SKM-1 (cell line): ENCODE data around the gene HACE1.

Experiments used
- DNase-seq: peaks from one replicate; lab custom pipeline; 2025; ENCODE audit not compliant: unreplicated experiment; lab: John Stamatoyannopoulos, UW

Gene HACE1

GRCh38 chr6:104688283-104688969, 171.3 kb downstream of the HACE1 start:
- DNase-seq = no peak

GRCh38 chr6:104686550-104687175, 173.1 kb downstream of the HACE1 start:
- DNase-seq = no peak

GRCh38 chr6:104685871-104686549, 173.7 kb downstream of the HACE1 start:
- DNase-seq = no peak

- no peak for DNase-seq
These were observed 174.8 kb downstream of the HACE1 start for GRCh38 chr6:104684911-104685415.

GRCh38 chr6:104683809-104684208, 175.9 kb downstream of the HACE1 start:
- DNase-seq = no peak

GRCh38 chr6:104682722-104683643, 176.7 kb downstream of the HACE1 start:
- DNase-seq = peak; percentile 53

GRCh38 chr6:104680539-104680938, 179.2 kb downstream of the HACE1 start:
- no peak for DNase-seq

- no peak for DNase-seq
These were observed 179.7 kb downstream of the HACE1 start for GRCh38 chr6:104679971-104680370.
